SK-N-SH (cell line): ENCODE measurements around the gene TGM4. TPM values are rescaled to one million over a fixed set of nuclear protein-coding genes. Genes with fewer than 3 reads are reported as not detected.

Experiments
- CTCF ChIA-PET: fragments of 300-600, 350-600 bp; formaldehyde crosslinking; extraction: SDS; loops from one replicate; lab custom pipeline; 2021; lab: Yijun Ruan, JAX
- POLR2A ChIA-PET: fragments of 350-600 bp; sonication (Branson Sonifier 250); formaldehyde crosslinking; extraction: SDS; loops from one replicate; lab custom pipeline; 2020; ENCODE audit warnings: antibody characterized with exemption, inconsistent platforms; lab: Yijun Ruan, JAX
- DNase-seq: peaks from one replicate; pipeline ENCODE4 v3.0.0; 2012
- H2AFZ ChIP-seq: fragments of 200-600 bp; sonication (generic); 2 replicates; pipeline ENCODE4 v1.8.1; 2016; ENCODE audit warnings: antibody characterized with exemption, mild to moderate bottlenecking, low read depth
- H3F3A ChIP-seq: fragments of 200-600 bp; sonication (generic); replicated peaks from 2 replicates; pipeline ENCODE3; 2016; ENCODE audit warnings: antibody characterized with exemption, mild to moderate bottlenecking; ENCODE audit not compliant: insufficient read depth
- H3K27ac ChIP-seq, 2 experiments: fragments of 200-500 bp in 1 of 2; fragments of 200-600 bp in 1 of 2; sonication (Bioruptor generic) in 1 of 2; sonication (generic), shearing (Covaris generic) in 1 of 2; 2 replicates each; pipeline versions ENCODE4 v1.5.1 to v1.6.1; 2014 to 2016; ENCODE audit warnings: low read depth in 2 of 2, inconsistent platforms in 1 of 2, low read length in 1 of 2, mild to moderate bottlenecking in 1 of 2, mixed read lengths in 1 of 2
- H3K27me3 ChIP-seq: fragments of 200-600 bp; sonication (generic), shearing (Covaris generic); 2 replicates; pipeline ENCODE4 v1.6.1; 2016; ENCODE audit warnings: mixed run types; ENCODE audit not compliant: insufficient read depth
- H3K36me3 ChIP-seq, 2 experiments: fragments of 200-500 bp in 1 of 2; fragments of 200-600 bp in 1 of 2; sonication (Bioruptor generic) in 1 of 2; sonication (generic) in 1 of 2; replicated peaks in 1 of 2; 2 replicates each; pipeline versions ENCODE3 to v1.5.1; 2014 to 2016; ENCODE audit warnings: low read length in 1 of 2, mild to moderate bottlenecking in 1 of 2; ENCODE audit not compliant: insufficient read depth in 2 of 2, control insufficient read depth in 1 of 2
- H3K4me1 ChIP-seq, 2 experiments: fragments of 200-500 bp in 1 of 2; fragments of 200-600 bp in 1 of 2; sonication (Bioruptor generic) in 1 of 2; sonication (generic), shearing (Covaris generic) in 1 of 2; 2 replicates each; pipeline versions ENCODE4 v1.5.1 to v1.6.1; 2014 to 2016; ENCODE audit warnings: low read depth in 1 of 2, low read length in 1 of 2, mixed run types in 1 of 2; ENCODE audit not compliant: insufficient read depth in 2 of 2, control insufficient read depth in 1 of 2
- H3K4me2 ChIP-seq: fragments of 200-600 bp; sonication (generic), shearing (Covaris generic); 2 replicates; pipeline ENCODE4 v1.6.1; 2017; ENCODE audit warnings: mixed run types
- H3K4me3 ChIP-seq, 2 experiments: fragments of 200-500 bp in 1 of 2; fragments of 200-600 bp in 1 of 2; sonication (Bioruptor generic) in 1 of 2; sonication (generic), shearing (Covaris generic) in 1 of 2; 2 replicates each; pipeline versions ENCODE4 v1.5.1 to v1.8.1; 2014 to 2016; ENCODE audit warnings: low read depth in 2 of 2, inconsistent platforms in 1 of 2, low read length in 1 of 2, mild to moderate bottlenecking in 1 of 2, mixed read lengths in 1 of 2, moderate library complexity in 1 of 2
- H3K79me2 ChIP-seq: fragments of 200-600 bp; sonication (generic); 2 replicates; pipeline ENCODE4 v1.8.1; 2017; ENCODE audit warnings: mild to moderate bottlenecking; ENCODE audit not compliant: insufficient read depth
- H3K9ac ChIP-seq: fragments of 200-600 bp; sonication (generic); 2 replicates; pipeline ENCODE4 v1.6.1; 2017; ENCODE audit warnings: mixed run types
- H3K9me2 ChIP-seq: fragments of 200-600 bp; sonication (generic); 2 replicates; pipeline ENCODE4 v1.6.1; 2017; ENCODE audit warnings: mixed run types
- H3K9me3 ChIP-seq: fragments of 200-600 bp; sonication (generic); 2 replicates; pipeline ENCODE4 v1.6.1; 2017; ENCODE audit warnings: mixed run types, mild to moderate bottlenecking, moderate library complexity
- H4K20me1 ChIP-seq: fragments of 200-600 bp; sonication (generic); 2 replicates; pipeline ENCODE4 v1.6.1; 2017; ENCODE audit warnings: mild to moderate bottlenecking, mixed run types; ENCODE audit not compliant: insufficient read depth
- CHD2 ChIP-seq: fragments of 150-350 bp; IDR thresholded peaks from 2 replicates; pipeline ENCODE4 v1.6.1; 2018; ENCODE audit warnings: low read length; ENCODE audit not compliant: partially characterized antibody
- CTCF ChIP-seq: fragments of 200-600 bp; sonication (generic); IDR thresholded peaks from 2 replicates; pipeline ENCODE4 v1.6.1; 2017; ENCODE audit warnings: antibody characterized with exemption, mild to moderate bottlenecking, moderate library complexity
- EP300 ChIP-seq, 2 experiments: IDR thresholded peaks; 2 replicates each; pipeline versions ENCODE4 v1.4.0 to v1.6.1; 2012; ENCODE audit warnings: borderline replicate concordance in 1 of 2, low read depth in 1 of 2, low read length in 1 of 2
- FOSL2 ChIP-seq: IDR thresholded peaks from 2 replicates; pipeline ENCODE4 v1.4.0; 2012; ENCODE audit warnings: low read depth, mild to moderate bottlenecking, moderate library complexity, borderline replicate concordance
- FOXJ3 ChIP-seq: sonication (generic); formaldehyde crosslinking; IDR thresholded peaks from 2 replicates; pipeline ENCODE4 v1.5.1; 2020; ENCODE audit warnings: mild to moderate bottlenecking, missing genetic modification reagents
- FOXM1 ChIP-seq: IDR thresholded peaks from 2 replicates; pipeline ENCODE4 v1.4.0; 2012; ENCODE audit warnings: low read depth, mild to moderate bottlenecking
- GABPA ChIP-seq: IDR thresholded peaks from 2 replicates; pipeline ENCODE4 v1.4.0; 2012; ENCODE audit warnings: low read depth, mild to moderate bottlenecking
- GATA2 ChIP-seq: sonication (generic); formaldehyde crosslinking; IDR thresholded peaks from 2 replicates; pipeline ENCODE4 v1.5.0; 2020; ENCODE audit warnings: mild to moderate bottlenecking, missing genetic modification reagents
- MEF2A ChIP-seq: IDR thresholded peaks from 2 replicates; pipeline ENCODE4 v1.4.0; 2012; ENCODE audit warnings: low read depth, borderline replicate concordance
- MXI1 ChIP-seq: IDR thresholded peaks from 2 replicates; pipeline ENCODE4 v1.6.1; 2012; ENCODE audit warnings: mild to moderate bottlenecking, low read depth, low read length, improper control_type of control experiment
- PBX3 ChIP-seq: IDR thresholded peaks from 2 replicates; pipeline ENCODE4; 2012
- POLR2AphosphoS5 ChIP-seq: IDR thresholded peaks from 2 replicates; pipeline ENCODE4 v1.6.1; 2012; ENCODE audit warnings: low read depth, low read length
- RCOR1 ChIP-seq: fragments of 150-350 bp; IDR thresholded peaks from 2 replicates; pipeline ENCODE4 v1.6.1; 2017; ENCODE audit warnings: antibody characterized with exemption, low read length
- RFX5 ChIP-seq: IDR thresholded peaks from 2 replicates; pipeline ENCODE4 v1.6.1; 2012; ENCODE audit warnings: mild to moderate bottlenecking, improper control_type of control experiment, low read length
- SMC3 ChIP-seq: IDR thresholded peaks from 2 replicates; pipeline ENCODE4 v1.6.1; 2012; ENCODE audit warnings: low read depth, low read length, improper control_type of control experiment
- TAF1 ChIP-seq: IDR thresholded peaks from 2 replicates; pipeline ENCODE4 v1.6.1; 2012; ENCODE audit warnings: low read depth, mild to moderate bottlenecking, low read length, moderate library complexity, borderline replicate concordance
- TCF12 ChIP-seq: IDR thresholded peaks from 2 replicates; pipeline ENCODE4 v1.4.0; 2012
- YY1 ChIP-seq: IDR thresholded peaks from 2 replicates; pipeline ENCODE4 v1.4.0; 2012; ENCODE audit warnings: low read depth, mild to moderate bottlenecking
- ZBTB33 ChIP-seq: IDR thresholded peaks from 2 replicates; pipeline ENCODE4 v1.4.0; 2012; ENCODE audit warnings: low read depth, borderline replicate concordance
- WGBS: methylation state at CpG from one replicate; pipeline ENCODE4 v1.1.6; 2017; ENCODE audit warnings: low lambda C conversion rate; 5-methylcytosine and 5-hydroxymethylcytosine counted together
- polyA plus RNA-seq, 3 experiments: library from polyadenylated mRNA; depleted of rRNA; stranded (reverse); fragments of >200 nt; gene quantifications; 2 replicates each; pipeline ENCODE4 v1.2.3, GENCODE V29; 2012
- TF ChIP-seq, protein P1 (sequence below): IDR thresholded peaks from 2 replicates; pipeline ENCODE4 v1.6.1; 2012; ENCODE audit warnings: mild to moderate bottlenecking, low read depth, low read length, moderate library complexity

The TGM4 gene
- polyA plus RNA-seq, 1 of the 3 experiments (the other 2 are of a cell fraction): 0.12 TPM

DNA sequence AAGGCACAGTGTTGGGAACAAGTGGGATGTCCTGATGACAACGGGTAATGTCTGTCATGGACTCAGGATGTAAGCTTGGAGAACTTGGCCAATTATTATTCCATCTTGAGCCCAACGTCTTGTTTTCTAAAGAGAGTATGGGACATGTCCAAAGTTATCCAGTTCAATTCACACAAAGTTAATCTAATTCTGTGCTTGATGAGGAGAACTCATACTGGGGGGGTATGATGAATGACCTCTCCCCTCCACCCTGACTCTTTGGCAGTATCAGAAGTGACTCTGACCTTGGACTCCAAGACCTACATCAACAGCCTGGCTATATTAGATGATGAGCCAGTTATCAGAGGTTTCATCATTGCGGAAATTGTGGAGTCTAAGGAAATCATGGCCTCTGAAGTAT lies 36.3 kb downstream of the TGM4 start:
- ChIA-PET POLR2A (no interaction called here), CTCF (no interaction called here)
- no peaks in the 10 kb centered on the region for H4K20me1 ChIP-seq
- H3K27me3 ChIP-seq: no peaks in the 10 kb centered on the region
- TF ChIP-seq CHD2: no peak
- TF ChIP-seq, protein P1, sequence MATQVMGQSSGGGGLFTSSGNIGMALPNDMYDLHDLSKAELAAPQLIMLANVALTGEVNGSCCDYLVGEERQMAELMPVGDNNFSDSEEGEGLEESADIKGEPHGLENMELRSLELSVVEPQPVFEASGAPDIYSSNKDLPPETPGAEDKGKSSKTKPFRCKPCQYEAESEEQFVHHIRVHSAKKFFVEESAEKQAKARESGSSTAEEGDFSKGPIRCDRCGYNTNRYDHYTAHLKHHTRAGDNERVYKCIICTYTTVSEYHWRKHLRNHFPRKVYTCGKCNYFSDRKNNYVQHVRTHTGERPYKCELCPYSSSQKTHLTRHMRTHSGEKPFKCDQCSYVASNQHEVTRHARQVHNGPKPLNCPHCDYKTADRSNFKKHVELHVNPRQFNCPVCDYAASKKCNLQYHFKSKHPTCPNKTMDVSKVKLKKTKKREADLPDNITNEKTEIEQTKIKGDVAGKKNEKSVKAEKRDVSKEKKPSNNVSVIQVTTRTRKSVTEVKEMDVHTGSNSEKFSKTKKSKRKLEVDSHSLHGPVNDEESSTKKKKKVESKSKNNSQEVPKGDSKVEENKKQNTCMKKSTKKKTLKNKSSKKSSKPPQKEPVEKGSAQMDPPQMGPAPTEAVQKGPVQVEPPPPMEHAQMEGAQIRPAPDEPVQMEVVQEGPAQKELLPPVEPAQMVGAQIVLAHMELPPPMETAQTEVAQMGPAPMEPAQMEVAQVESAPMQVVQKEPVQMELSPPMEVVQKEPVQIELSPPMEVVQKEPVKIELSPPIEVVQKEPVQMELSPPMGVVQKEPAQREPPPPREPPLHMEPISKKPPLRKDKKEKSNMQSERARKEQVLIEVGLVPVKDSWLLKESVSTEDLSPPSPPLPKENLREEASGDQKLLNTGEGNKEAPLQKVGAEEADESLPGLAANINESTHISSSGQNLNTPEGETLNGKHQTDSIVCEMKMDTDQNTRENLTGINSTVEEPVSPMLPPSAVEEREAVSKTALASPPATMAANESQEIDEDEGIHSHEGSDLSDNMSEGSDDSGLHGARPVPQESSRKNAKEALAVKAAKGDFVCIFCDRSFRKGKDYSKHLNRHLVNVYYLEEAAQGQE: no peak
- TF ChIP-seq PBX3: no peak
- no peak for TF ChIP-seq MEF2A
- no peak for TF ChIP-seq FOXM1
- H3K9me2 ChIP-seq: no peaks in the 10 kb centered on the region
- no peaks in the 10 kb centered on the region for H3K9me3 ChIP-seq
- H3K4me1 ChIP-seq: peaks cover 0 to 5% of the 10 kb centered on the region in 2 experiments; a peak in 1 of 4 replicates
- H3K27ac ChIP-seq: no peak overlapping the region
- no peak overlapping the region for H3K4me2 ChIP-seq
- H3F3A ChIP-seq: no peaks in the 10 kb centered on the region
- no peaks in the 10 kb centered on the region for H3K79me2 ChIP-seq
- no peak overlapping the region for H3K9ac ChIP-seq
- H3K36me3 ChIP-seq: no peaks in the 10 kb centered on the region
- 41% methylated on average over 3 of the region's 3 CpGs for WGBS
- no peak for DNase-seq
- H3K4me3 ChIP-seq: no peak overlapping the region
- H2AFZ ChIP-seq: no peak overlapping the region

- peak; percentile 74 for DNase-seq
- ChIA-PET POLR2A (no interaction called here), CTCF (interaction anchor here (0.6 to 4.2 kb wide), 18 partner anchors 8 to 592 kb away, joined by 3 to 50 read pairs (median 4); partner anchors contain the start of genes EXOSC7, ZDHHC3 and ZNF501)
- Histone ChIP-seq H4K20me1 (no peaks in the 10 kb centered on the region), H3K9ac (no peak overlapping the region), H2AFZ (no peak overlapping the region), H3K9me3 (no peaks in the 10 kb centered on the region), H3K36me3 (peaks cover 0 to 2% of the 10 kb centered on the region in 2 experiments), H3K27me3 (no peaks in the 10 kb centered on the region), H3K79me2 (no peaks in the 10 kb centered on the region), H3K4me2 (no peak overlapping the region), H3F3A (no peaks in the 10 kb centered on the region), H3K4me3 (no peak overlapping the region), H3K4me1 (peaks cover 0 to 7% of the 10 kb centered on the region in 2 experiments; a peak in 1 of 4 replicates), H3K9me2 (no peaks in the 10 kb centered on the region), H3K27ac (no peak overlapping the region)
- WGBS: 28% methylated on average over 4 of the region's 4 CpGs
- TF ChIP-seq RFX5 (no peak), TCF12 (no peak), SMC3 (peak; percentile 90), FOXJ3 (no peak), YY1 (no peak), RCOR1 (no peak), FOXM1 (no peak), TAF1 (no peak), FOSL2 (no peak), POLR2AphosphoS5 (no peak), MXI1 (no peak), GABPA (no peak), CTCF (peak; percentile 80), ZBTB33 (no peak), EP300 (IDR thresholded peaks at IDR 0.05; ENCODE audit: borderline replicate concordance in 1 of 2, low read depth in 1 of 2, low read length in 1 of 2) (no peak), GATA2 (CRISPR knock-in tag) (no peak), CHD2 (no peak)
Observed at GRCh38 chr3:44913868-44914468, 39.6 kb downstream of the TGM4 start.
